Fibroblast of the conjunctiva (primary cell): Measurements from ENCODE around the gene SETD5.

Experiments used
- DNase-seq: peaks from one replicate; pipeline ENCODE4 v3.0.0-alpha.2; 2010; ENCODE audit warnings: low read depth

Gene SETD5

GRCh38 chr3:9397332-9397905, at the start of gene SETD5:
Gene SETD5 (plus strand): TSS chr3:9397615. CDS start chr3:9428939, 31,324 bp downstream.
- peak; percentile 93 for DNase-seq

- no peak for DNase-seq
These were observed 49.5 kb upstream of the SETD5 start for GRCh38 chr3:9347887-9348286.

DNA sequence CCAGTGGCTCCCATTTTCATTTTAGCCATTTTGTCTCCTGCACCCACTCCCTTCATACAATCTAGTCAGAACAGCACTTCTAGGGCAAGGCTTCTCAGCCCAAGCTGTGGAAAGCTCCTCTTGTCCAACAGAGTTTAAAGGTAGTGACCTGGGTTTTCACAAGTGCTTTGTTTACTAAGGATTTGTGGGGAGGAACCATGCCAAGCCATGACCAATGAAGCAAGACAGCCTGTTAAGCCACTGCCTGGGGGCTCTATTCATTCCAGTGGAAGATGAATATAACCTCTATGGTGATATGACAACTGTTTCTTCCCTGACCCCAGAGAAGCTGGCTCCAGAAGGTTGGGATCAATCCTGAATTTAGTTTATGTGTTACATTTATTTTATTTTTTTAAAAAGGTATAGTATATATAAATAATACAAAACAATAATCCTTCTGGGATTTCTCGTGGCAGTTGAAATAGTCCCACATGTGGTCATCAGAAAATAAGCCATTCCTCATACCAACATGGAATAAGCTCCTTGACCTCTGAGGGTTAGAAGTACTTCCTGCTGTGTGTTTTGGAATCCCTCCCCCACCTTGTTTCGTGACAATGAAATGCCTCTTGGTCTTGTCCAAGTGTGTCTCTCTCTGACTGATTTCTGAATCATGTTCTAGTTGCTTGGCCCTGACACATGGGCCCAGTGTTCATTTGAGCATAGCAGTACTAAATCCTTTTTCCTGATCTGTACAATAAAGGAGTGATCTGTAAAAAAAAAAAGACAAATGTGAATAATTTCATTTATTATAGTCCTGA, 47.9 kb upstream of the SETD5 start:
- peak; percentile 42 for DNase-seq

GRCh38 chr3:9351709-9352126, 45.7 kb upstream of the SETD5 start:
- DNase-seq: no peak

- peak; percentile 74 for DNase-seq
These were observed 44.3 kb upstream of the SETD5 start for GRCh38 chr3:9352917-9353752.

DNA sequence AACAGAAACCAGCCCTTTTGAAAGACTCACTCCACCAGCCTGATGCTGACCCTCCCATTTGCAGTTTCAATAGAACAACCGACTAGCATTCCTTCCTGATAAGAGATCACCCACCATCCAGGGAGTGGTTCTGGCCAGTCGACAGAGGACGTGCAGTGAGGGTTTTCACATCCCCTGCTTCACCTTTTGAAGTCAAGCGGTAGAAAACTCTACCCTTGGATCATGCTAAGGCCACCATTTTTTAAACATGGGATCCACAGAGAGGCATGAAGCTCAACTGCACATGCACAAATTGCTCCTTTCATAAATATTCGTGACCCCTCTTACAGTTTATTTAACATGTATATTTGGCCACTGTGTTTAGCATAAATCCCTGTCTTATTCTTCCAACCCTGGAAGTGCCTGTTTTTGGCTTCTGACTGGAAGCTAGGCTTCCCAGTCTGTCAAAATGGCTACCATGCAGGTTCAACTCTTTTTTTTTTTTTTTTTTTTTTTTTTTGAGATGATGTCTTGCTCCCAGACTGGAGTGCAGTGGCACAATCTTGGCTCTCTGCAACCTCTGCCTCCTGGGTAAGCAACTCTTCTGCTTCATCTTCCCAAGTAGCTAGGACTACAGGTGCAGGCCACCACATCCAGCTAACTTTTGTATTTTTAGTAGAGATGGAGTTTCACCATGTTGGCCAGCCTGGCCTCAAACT, 35.6 kb upstream of the SETD5 start:
- DNase-seq: no peak

- peak; percentile 45 for DNase-seq
These were observed 34.5 kb upstream of the SETD5 start, which contains the start of gene THUMPD3 for GRCh38 chr3:9362731-9363530. Gene THUMPD3 (plus strand): TSS chr3:9363054. CDS start chr3:9365069, 2,015 bp downstream.

DNA sequence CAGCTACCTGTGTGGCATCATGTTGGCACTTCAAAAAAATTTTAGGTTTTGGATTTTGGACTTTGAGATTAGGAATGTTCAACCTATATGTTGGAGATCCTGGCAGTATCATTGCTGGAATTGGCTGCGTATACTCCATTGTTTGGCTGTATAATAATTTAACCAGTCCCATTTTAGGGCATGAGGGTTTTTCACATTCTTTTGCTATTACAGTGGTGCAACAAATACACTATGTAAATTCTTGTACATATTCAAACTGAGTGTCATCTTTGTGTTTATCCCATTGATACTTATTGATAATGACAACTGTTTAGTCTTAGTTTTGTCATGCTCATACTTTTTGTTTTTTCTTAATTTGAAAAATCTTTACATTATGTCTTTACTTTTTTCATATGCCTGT, 27.9 kb upstream of the SETD5 start:
- DNase-seq: no peak

GRCh38 chr3:9373465-9373864, 23.9 kb upstream of the SETD5 start:
- DNase-seq: no peak

DNA sequence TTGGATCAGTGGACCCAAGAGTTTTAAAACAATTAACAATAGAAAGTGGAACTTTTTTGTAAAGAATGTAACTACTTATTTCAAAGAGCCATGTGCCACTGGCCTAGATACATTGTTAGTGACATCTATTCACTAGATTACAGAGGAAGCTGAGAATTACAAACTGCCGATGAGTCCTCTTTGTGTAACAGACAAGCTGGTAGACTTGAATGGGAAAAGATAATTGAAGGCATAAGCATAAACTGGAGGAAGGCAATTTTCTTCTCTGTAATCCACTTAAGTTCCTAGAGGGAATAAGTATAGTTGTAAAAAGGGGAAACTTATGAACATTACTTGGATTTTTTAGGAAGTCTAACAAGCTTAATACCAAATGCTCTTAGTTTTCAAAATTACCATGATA, 19.4 kb upstream of the SETD5 start:
- DNase-seq: no peak

DNA sequence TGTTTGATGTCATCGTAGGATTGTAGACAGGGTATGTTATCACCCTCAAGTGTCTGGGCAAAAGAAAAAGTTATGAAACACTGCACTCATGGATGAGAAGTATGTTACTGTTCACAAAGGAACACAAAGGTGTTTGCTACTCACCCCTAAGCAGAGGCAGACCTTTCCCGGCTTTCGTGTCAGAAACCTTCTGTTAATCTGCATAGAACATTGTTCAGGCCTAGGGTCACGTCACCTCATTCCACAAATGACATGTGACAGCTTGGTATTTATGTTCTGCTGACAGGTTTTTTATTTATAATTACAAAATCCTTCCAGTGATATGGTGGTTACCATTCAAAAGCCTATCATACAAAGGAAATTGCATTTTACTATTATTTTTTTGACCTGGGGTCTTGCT, 18.1 kb upstream of the SETD5 start:
- no peak for DNase-seq

DNA sequence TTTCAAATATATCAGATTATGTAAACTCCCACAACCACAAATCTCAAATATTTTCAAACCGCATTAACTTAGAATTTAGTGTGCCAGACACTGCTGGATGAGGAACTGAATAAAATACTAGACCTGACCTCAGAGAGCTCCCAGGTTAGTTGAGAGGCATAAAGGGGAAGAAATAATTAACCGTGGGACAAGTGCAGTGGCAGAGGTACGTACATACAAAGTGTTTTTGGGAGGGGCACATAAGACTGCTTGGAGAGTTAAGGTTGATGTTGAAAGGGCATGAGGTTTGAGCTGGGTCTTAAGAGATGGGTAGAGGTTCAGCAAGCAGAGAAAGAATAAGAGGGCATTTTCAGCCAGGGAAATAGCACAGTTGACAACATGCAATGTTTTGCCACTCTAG, 17.4 kb upstream of the SETD5 start:
- no peak for DNase-seq

DNA sequence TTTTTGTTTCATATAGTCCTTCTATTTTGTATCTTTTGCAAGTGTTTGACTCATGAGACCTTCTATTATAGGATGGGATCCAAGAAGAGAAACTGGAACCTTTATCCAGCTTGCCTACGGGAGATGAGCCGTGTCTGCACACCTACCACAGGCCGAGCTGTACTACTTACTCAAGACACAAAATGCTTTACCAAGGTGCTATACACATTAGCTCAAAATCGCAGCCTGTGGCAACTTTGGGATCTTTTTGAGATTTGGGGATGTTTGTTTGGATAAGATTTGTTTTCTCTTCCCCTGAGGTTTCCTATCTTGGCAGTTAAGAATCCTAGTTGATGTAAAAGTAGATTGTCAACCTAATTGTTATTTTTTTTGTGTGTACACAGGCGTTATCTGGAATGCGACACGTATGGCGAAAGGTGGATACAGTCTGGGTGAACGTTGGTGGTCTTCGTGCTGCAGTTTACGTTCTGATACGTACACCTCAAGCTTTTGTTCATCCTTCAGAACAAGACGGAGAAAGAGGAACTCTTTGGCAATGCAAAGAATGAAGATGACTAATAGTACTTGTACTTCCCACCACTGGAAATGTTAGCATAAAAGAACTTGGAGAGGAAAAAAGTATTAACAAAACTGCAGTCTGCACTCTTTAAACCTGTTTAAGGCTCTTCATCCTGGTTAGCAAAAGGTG, 13.1 kb upstream of the SETD5 start:
- DNase-seq: no peak

GRCh38 chr3:9385187-9386077, 12.0 kb upstream of the SETD5 start:
- no peak for DNase-seq

- DNase-seq: no peak
These were observed 11.3 kb upstream of the SETD5 start for GRCh38 chr3:9386078-9386459.

- no peak for DNase-seq
These were observed 10.7 kb upstream of the SETD5 start for GRCh38 chr3:9386501-9387321.

- DNase-seq: no peak
These were observed 10.1 kb upstream of the SETD5 start for GRCh38 chr3:9387322-9387655.

DNA sequence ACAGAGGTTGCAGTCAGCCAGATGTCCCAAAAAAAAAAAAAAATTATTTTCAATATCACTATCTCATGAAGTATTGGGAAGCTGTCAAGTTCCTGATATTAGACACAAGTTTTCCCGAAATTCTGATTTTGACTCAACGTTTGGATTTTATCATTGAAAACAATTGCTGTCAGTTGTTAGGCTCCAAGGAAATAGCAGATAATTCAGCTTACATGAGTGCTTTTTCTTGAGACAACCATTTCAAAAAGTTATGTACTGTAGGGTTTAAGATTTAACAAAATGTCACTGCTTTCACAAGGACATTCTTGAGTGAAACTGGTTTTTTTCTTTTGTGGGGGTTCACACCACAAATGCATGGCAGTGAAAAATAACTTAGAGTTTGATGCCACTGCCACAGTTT, 9.3 kb upstream of the SETD5 start:
- no peak for DNase-seq
